Frontal cortex (tissue), 4 donors: ENCODE measurements around the gene FKBP11. TPM values are rescaled to one million over a fixed set of nuclear protein-coding genes. Genes with fewer than 3 reads are reported as not detected.

Source experiments
- DNase-seq, 2 donors: peaks; one replicate each; pipeline ENCODE4 v3.0.0; 2012; ENCODE audit warnings: low spot score in 2 of 2
- FAIRE-seq: peaks from 2 replicates; lab custom pipeline; 2012; peaks lifted over from hg19 to GRCh38; lab: Jason Lieb, UNC
- total RNA-seq: library from RNA; depleted of rRNA; stranded (reverse); fragments of >200 nt; gene quantifications from one replicate; pipeline ENCODE4 v1.2.3, GENCODE V29; 2014
- donor health status: control.
- donor health status: control.
- donor health status: control.

The FKBP11 gene
- total RNA-seq, 1 donor from 2014 or later: 3.3 TPM

- DNase-seq (peak; percentile 66 to 76), FAIRE-seq (no peak)
Observed at GRCh38 chr12:48956279-48957140, 31.2 kb upstream of the FKBP11 start.

GRCh38 chr12:48954841-48955501, 29.7 kb upstream of the FKBP11 start:
- FAIRE-seq: no peak
- DNase-seq: no peak

GRCh38 chr12:48954061-48954460, 28.8 kb upstream of the FKBP11 start:
- DNase-seq: no peak
- no peak for FAIRE-seq

GRCh38 chr12:48952691-48953090, 27.4 kb upstream of the FKBP11 start:
- DNase-seq: no peak
- FAIRE-seq: no peak

GRCh38 chr12:48947727-48948126, 22.4 kb upstream of the FKBP11 start:
- DNase-seq (no peak), FAIRE-seq (no peak)

GRCh38 chr12:48946943-48947342, 21.7 kb upstream of the FKBP11 start:
- FAIRE-seq (no peak), DNase-seq (no peak)

- FAIRE-seq: no peak
- DNase-seq: no peak
Observed at GRCh38 chr12:48946205-48946604, 20.9 kb upstream of the FKBP11 start.

GRCh38 chr12:48943221-48943620, 17.9 kb upstream of the FKBP11 start:
- DNase-seq (no peak), FAIRE-seq (no peak)

GRCh38 chr12:48940181-48940580, 14.9 kb upstream of the FKBP11 start:
- FAIRE-seq (no peak), DNase-seq (no peak)

- DNase-seq (no peak), FAIRE-seq (no peak)
Observed at GRCh38 chr12:48938805-48939204, 13.5 kb upstream of the FKBP11 start.

GRCh38 chr12:48937170-48937569, 11.9 kb upstream of the FKBP11 start:
- DNase-seq: no peak
- FAIRE-seq: no peak

GRCh38 chr12:48936379-48936979, 11.2 kb upstream of the FKBP11 start:
- FAIRE-seq (no peak), DNase-seq (peak; percentile 48 to 79)

- FAIRE-seq: no peak
- DNase-seq: no peak
Observed at GRCh38 chr12:48934312-48934706, 9.0 kb upstream of the FKBP11 start.

GRCh38 chr12:48933664-48934311, 8.5 kb upstream of the FKBP11 start:
- DNase-seq: no peak
- no peak for FAIRE-seq

GRCh38 chr12:48932878-48933277, 7.6 kb upstream of the FKBP11 start:
- FAIRE-seq (no peak), DNase-seq (no peak)

- FAIRE-seq: no peak
Observed at GRCh38 chr12:48930475-48930874, 5.2 kb upstream of the FKBP11 start.

GRCh38 chr12:48929551-48929950, 4.3 kb upstream of the FKBP11 start:
- no peak for DNase-seq
- FAIRE-seq: no peak

More at GRCh38 chr12:48930475-48930874, 5.2 kb upstream of the FKBP11 start:
- DNase-seq: no peak

- DNase-seq (no peak), FAIRE-seq (no peak)
Observed at GRCh38 chr12:48927261-48927660, 2.0 kb upstream of the FKBP11 start.

- peak; percentile 40 to 52 for DNase-seq
- FAIRE-seq: no peak
Observed at GRCh38 chr12:48924617-48925303, 532 bp downstream of the FKBP11 start.

- FAIRE-seq (no peak), DNase-seq (no peak)
Observed at GRCh38 chr12:48923117-48923516, 2.2 kb downstream of the FKBP11 start.
